ELF-1 (cell line): ENCODE measurements around the gene LPP.

ENCODE experiments used
- DNase-seq: peaks from one replicate; pipeline ENCODE4 v3.0.0-alpha.2; 2016; ENCODE audit warnings: low read depth, low spot score

Gene LPP

DNA sequence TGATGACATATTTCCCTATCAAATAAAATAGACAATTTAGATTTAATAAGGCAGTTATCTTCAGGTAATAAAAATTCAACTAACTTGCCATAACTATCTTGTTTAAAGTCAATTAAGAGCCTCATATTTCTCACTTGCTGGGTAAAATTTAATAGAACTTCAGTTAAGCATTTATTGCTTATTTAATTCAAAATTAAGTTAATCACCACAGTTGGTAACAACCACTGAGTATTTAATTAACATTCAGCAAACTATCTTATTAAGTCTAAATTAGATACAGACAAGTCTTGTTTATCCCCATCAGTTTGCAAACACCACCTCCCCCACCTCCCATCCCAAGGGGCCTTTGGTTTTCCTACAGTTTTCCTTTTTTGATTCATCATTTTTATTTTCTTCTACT, 14.7 kb downstream of the LPP start:
- no peak for DNase-seq

- no peak for DNase-seq
These were observed 16.0 kb downstream of the LPP start for GRCh38 chr3:188169830-188170455.

GRCh38 chr3:188170461-188171459, 16.8 kb downstream of the LPP start:
- DNase-seq, result no peak

- no peak for DNase-seq
These were observed 17.9 kb downstream of the LPP start for GRCh38 chr3:188171682-188172467.

DNA sequence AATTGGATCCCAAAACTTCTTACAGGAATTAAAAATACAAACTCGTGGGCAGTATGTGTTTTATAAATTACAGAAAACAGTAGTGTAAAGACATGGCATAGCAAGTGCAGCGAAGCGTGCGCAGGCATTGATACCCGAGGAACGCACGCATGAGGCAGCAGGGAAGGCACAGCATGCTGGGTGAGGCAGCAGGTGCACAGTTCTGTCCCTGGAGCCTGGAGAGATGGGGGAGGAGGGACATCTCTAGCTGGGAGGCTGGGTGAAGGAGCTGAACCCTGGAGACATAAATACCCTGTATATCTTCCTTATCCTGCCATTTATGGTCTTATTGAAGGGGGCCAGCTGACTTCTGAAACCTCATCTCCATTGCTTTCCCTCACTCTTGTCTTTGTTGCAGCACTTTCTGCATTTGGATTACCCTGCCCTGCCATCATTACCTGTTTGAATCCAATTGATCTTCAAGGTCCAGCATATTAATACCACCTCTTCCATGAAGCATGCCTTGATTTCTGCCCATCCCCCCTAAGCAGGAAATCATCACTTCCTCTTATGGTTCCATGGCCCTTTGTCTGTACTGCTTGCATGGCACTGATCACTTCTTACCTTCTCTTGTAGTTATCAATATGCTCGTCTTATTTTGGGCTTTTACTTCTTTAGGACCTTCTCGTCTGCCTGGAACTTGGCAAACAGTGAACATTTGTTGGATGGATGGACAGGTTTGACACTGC, 20.5 kb downstream of the LPP start:
- DNase-seq, result no peak

DNA sequence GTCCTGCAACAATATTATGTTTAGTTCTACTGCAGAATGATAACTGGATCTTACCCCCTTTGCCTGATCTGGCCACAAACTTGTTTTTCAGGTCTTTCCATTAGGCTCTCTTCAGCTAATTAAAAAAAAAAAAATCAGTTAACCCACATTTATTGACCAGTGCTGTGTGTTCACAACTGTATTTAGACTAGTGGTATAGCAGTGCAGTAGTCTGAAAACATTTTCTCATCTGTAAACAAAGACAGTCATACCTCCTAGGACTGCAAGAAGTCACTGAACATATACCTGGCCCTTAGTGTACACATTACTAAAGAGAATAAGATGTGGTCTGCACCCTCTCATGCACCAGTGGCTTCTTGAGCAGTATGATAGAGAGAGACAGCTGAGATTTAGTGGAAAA, 22.5 kb downstream of the LPP start:
- DNase-seq, result no peak

DNA sequence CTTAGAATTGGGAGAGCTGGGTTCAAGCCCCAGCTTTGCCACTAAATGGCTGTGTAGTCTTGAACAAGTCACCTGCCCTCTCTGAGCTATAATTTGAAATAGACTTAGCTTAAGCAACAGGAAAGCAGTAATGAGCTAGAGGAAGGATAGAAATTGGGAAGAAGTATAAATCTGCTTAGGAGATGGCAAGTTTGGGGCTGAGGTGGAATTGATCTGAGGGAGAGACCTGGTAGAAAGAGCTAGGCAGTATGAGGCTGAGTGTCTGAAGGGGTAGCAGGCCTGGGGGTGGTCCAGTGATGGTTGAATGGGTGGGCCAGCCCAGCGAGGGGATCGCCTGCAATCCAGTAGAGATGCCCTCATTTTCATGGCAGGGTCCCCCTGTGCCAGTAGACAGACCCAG, 22.9 kb downstream of the LPP start:
- no peak for DNase-seq

GRCh38 chr3:188177721-188178120, 23.8 kb downstream of the LPP start:
- no peak for DNase-seq

- DNase-seq, result no peak
These were observed 24.5 kb downstream of the LPP start for GRCh38 chr3:188178293-188178936.

DNA sequence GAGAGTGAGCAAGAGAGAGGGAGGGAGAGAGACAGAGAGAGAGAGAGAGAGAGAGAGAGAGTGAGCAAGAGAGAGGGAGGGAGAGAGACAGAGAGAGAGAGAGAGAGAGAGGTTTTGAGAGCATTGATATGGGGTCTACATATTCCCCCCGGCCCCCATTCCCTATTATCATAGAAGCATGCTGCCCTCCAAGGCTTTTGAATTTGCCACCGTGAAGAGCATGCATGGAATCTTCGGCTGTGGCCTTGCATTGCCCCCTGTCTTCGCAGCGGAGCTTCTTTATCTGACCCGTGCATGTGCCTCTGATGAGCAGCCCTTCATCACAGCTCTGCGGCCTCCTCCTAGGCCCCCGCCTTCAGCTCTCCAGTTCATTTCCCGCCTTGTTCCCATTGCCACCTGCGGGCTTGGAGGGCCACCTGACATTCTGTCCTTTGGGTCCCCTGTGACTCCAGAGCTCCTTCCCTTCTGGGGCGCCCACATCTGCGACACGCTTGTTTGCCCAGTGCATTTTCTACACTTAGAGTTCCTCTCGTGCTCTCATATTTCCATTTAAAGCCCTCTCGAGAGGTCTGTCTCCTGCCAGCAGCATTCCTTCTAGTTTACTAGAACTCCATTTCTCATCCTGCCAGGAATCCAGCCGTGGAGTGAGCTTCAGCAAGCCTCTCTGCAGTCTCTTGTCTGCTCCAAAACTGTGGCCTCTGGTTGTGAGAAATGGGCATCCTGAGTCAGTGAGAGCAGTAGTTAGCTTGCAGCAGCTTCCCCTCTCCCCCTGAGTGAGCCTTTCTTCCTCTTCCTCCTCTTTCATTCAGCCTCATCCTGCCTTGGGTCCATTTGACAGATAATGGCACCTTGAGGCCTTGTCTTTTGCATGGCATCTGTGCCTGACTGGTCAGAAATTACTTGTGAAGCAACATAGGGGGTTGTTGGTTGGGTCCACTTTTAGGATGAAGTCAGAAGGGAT, 25.3 kb downstream of the LPP start:
- DNase-seq, result peak; percentile 26

DNA sequence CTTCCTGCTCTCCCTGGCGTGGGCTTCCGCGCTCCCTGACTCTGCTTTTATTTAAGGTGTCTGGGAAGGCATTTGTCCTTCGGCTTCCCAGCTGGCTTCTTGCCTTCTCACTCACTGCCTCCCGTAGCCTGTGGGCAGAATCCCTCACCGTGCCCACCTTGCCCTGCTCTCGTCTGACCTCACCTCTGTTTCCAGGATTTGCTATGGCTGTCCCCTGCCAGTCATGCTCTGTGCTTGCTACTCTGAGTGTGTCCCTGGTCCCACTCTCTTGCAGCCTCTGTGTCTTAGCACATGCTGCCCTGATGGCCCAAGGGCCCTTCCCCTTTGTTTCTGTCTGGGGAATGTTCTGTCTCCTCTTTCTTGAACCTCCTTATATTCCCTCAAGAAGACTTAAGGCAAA, 26.2 kb downstream of the LPP start:
- DNase-seq, result peak; percentile 29

GRCh38 chr3:188183452-188183851, 29.5 kb downstream of the LPP start:
- DNase-seq, result no peak

DNA sequence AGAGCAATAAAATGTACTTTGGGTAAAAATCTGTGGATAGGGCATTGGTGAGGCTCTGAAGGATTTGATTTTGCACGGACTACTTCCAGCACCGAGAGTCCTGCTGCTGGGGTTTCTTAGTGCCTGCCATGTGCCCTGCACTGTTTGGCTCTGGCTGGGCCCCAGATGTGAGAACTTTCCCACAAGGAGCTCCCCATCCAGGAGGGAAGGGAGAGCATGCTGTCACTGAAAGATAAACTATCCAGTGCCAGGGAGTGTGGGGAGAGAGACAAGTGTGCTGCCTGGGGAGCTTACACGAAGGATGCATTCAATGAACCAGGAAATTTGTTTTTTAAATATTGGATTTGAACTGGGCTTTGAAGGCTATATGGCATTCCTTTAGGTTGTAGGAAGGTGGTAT, 30.2 kb downstream of the LPP start:
- DNase-seq, result no peak

GRCh38 chr3:188184649-188185048, 30.7 kb downstream of the LPP start:
- peak; percentile 49 for DNase-seq

GRCh38 chr3:188185717-188186251, 31.8 kb downstream of the LPP start:
- DNase-seq, result peak; percentile 94

DNA sequence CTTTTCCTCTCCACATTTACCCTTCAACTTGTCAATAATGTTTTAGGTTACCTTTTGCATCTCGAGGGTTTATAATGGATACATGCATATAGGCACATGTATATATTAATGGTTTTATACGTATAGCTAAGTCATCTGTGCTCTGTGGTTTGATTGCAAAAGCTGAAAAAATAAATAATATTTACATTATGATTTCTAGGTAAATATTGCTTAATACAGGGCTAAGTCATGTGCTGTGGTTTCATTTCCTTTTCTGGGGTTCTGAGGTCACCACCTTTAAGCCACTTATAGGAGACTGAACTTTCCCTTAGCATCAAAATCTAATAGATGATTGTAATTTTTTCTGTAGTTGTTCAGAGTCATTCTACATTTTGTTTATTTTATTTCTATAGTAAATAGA, 33.1 kb downstream of the LPP start:
- DNase-seq, result no peak

DNA sequence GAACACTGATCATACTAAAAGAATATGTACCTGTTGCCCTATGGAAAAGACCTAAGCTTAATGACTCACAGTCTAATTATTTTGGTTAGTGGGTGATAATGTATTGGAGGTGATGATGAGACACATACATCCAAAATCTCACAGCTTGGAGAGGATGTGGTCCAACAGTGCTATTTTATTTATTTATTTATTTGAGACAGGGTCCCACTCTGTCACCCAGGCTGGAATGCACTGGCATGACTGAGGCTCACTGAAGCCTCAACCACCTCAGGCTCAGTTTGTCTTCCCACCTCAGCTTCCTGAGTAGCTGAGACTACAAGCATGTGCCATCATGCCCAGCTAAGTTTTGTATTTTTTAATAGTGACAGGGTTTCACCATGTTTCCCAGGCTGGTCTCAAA, 35.0 kb downstream of the LPP start:
- no peak for DNase-seq

DNA sequence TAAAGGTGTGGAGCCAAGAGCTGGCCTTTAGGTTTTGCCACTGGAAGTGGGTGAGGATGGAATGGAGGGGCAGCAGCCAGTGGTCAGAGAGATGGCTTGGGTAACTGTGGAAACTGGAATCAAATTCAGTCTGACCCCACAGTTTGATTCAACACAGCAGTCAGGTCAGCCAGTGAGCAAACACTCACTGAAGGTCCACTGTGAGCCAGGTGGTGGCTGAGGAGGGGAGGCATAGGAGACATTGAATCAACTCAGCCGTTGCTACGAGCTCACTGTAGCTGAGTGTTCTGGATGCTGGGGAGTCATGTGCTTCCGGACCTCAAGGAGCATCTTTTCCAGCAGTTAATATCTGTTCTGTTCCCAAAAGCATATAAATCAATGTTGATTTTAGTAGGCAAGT, 37.5 kb downstream of the LPP start:
- DNase-seq, result no peak

DNA sequence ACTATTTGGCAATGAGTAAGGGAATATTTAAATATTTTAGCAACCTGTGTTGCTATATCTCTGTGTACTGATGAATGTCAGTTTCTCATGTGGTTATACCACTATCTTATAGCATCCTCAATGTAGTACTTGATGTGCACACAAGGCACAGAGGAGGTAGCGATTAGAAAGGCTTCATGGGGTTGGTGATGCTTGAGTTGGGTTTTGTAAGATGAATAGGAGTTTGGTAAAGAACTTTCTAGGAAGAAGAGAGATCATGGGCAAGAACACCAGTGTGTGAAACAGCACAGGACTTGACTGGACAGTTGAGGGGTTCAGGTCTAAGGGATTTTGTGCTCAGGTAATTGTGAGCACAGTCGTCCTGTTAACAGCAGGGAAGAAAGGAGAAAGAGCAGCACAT, 38.1 kb downstream of the LPP start:
- DNase-seq, result no peak

- no peak for DNase-seq
These were observed 40.4 kb downstream of the LPP start for GRCh38 chr3:188194332-188194731.
